WTC11 (cell line): Measurements from ENCODE around the gene MOV10. TPM values are rescaled to one million over a fixed set of nuclear protein-coding genes. Genes with fewer than 3 reads are reported as not detected.

Experiments
- ATAC-seq: fragments of 200-7000 bp; cut with Tn5 transposase; 2 replicates; pipeline ENCODE4 v1.10.0; 2021; ENCODE audit warnings: mild to moderate bottlenecking, moderate library complexity
- CTCF ChIA-PET: fragments of 300-600 bp; sonication (Branson Sonifier 250); formaldehyde crosslinking; loops from one replicate; lab custom pipeline; 2021; ENCODE audit warnings: antibody characterized with exemption; lab: Charles Lee
- POLR2A ChIA-PET: fragments of 350-600 bp; sonication (Branson Sonifier 250); formaldehyde crosslinking; loops from one replicate; lab custom pipeline; 2021; ENCODE audit warnings: antibody characterized with exemption; lab: Charles Lee
- DNase-seq: peaks from one replicate; pipeline ENCODE4 v3.0.0; 2021; ENCODE audit warnings: low spot score
- H3K27ac Mint-ChIP-seq: 2 replicates; pipeline ENCODE4 v1.8.0; 2021; ENCODE audit warnings: mixed read lengths
- H3K27me3 Mint-ChIP-seq: 2 replicates; pipeline ENCODE4 v1.8.0; 2021; ENCODE audit warnings: low read depth, mild to moderate bottlenecking, moderate library complexity, mixed read lengths
- H3K36me3 Mint-ChIP-seq: 2 replicates; pipeline ENCODE4 v1.8.0; 2021; ENCODE audit warnings: mixed read lengths
- H3K4me1 Mint-ChIP-seq: 2 replicates; pipeline ENCODE4 v1.8.0; 2022; ENCODE audit warnings: mixed read lengths
- H3K4me3 Mint-ChIP-seq: 2 replicates; pipeline ENCODE4 v1.8.0; 2021; ENCODE audit warnings: mild to moderate bottlenecking, moderate library complexity, mixed read lengths
- H3K9me3 Mint-ChIP-seq: 2 replicates; pipeline ENCODE4 v1.8.0; 2021; ENCODE audit warnings: mixed read lengths
- CBFB ChIP-seq: sonication (generic); formaldehyde crosslinking; IDR thresholded peaks from 2 replicates; pipeline ENCODE4 v1.8.1; 2022; ENCODE audit warnings: mild to moderate bottlenecking, low read depth, missing genetic modification reagents
- EMX1 ChIP-seq: fragments of 250-450 bp; sonication (Bioruptor Pico); IDR thresholded peaks from 2 replicates; pipeline ENCODE4 v1.8.0; 2021; ENCODE audit warnings: mild to moderate bottlenecking
- FOXK1 ChIP-seq: sonication (generic); formaldehyde crosslinking; IDR thresholded peaks from 2 replicates; pipeline ENCODE4 v1.8.0; 2022; ENCODE audit warnings: mild to moderate bottlenecking, moderate library complexity, missing genetic modification reagents
- FOXP1 ChIP-seq: sonication (generic); formaldehyde crosslinking; IDR thresholded peaks from 2 replicates; pipeline ENCODE4 v1.8.0; 2022; ENCODE audit warnings: missing genetic modification reagents, mild to moderate bottlenecking, moderate library complexity, borderline replicate concordance
- IRF2 ChIP-seq: sonication (generic); formaldehyde crosslinking; IDR thresholded peaks from 2 replicates; pipeline ENCODE4 v1.8.0; 2022; ENCODE audit warnings: low read depth, missing genetic modification reagents, borderline replicate concordance
- NFATC4 ChIP-seq: fragments of 250-450 bp; sonication (Bioruptor Pico); IDR thresholded peaks from 2 replicates; pipeline ENCODE4 v1.9.0; 2021; ENCODE audit warnings: mild to moderate bottlenecking
- NR3C1 ChIP-seq: sonication (generic); formaldehyde crosslinking; conservative IDR thresholded peaks from 2 replicates; pipeline ENCODE4 v1.8.1; 2023; ENCODE audit warnings: low read depth, mild to moderate bottlenecking, missing genetic modification reagents
- SMAD3 ChIP-seq: sonication (generic); formaldehyde crosslinking; IDR thresholded peaks from 2 replicates; pipeline ENCODE4 v1.8.0; 2022; ENCODE audit warnings: missing genetic modification reagents, mild to moderate bottlenecking, borderline replicate concordance
- ZBTB21 ChIP-seq: sonication (generic); formaldehyde crosslinking; IDR thresholded peaks from 2 replicates; pipeline ENCODE4 v1.8.1; 2023; ENCODE audit warnings: mild to moderate bottlenecking, missing genetic modification reagents, borderline replicate concordance
- ZNF138 ChIP-seq: sonication (generic); formaldehyde crosslinking; conservative IDR thresholded peaks from 2 replicates; pipeline ENCODE4 v1.8.1; 2022; ENCODE audit warnings: mild to moderate bottlenecking, moderate library complexity, missing genetic modification reagents
- ZNF263 ChIP-seq: sonication (generic); formaldehyde crosslinking; IDR thresholded peaks from 2 replicates; pipeline ENCODE4 v1.8.1; 2022; ENCODE audit warnings: low read depth, mild to moderate bottlenecking, moderate library complexity, missing genetic modification reagents
- total RNA-seq: library from RNA; stranded (reverse); gene quantifications from 3 replicates; pipeline ENCODE4 v1.2.3, GENCODE V29; 2021
- TF ChIP-seq, protein P1 (sequence below): sonication (generic); formaldehyde crosslinking; IDR thresholded peaks from 2 replicates; pipeline ENCODE4 v1.8.0; 2022; ENCODE audit warnings: mild to moderate bottlenecking, missing genetic modification reagents
- TF ChIP-seq, protein P2 (sequence below): sonication (generic); formaldehyde crosslinking; IDR thresholded peaks from 2 replicates; pipeline ENCODE4 v1.8.0; 2023; ENCODE audit warnings: mild to moderate bottlenecking, missing genetic modification reagents
- TF ChIP-seq, protein P3 (sequence below): sonication (generic); formaldehyde crosslinking; IDR thresholded peaks from 2 replicates; pipeline ENCODE4 v1.8.0; 2022; ENCODE audit warnings: mild to moderate bottlenecking, missing genetic modification reagents
- TF ChIP-seq, protein P4 (sequence below): fragments of 250-450 bp; sonication (Bioruptor Pico); IDR thresholded peaks from 2 replicates; pipeline ENCODE4 v1.9.0; 2021; ENCODE audit warnings: moderate library complexity, mild to moderate bottlenecking, inconsistent platforms, borderline replicate concordance

The MOV10 gene
- total RNA-seq, 1 experiment from 2014 or later, result 80.7 TPM

DNA sequence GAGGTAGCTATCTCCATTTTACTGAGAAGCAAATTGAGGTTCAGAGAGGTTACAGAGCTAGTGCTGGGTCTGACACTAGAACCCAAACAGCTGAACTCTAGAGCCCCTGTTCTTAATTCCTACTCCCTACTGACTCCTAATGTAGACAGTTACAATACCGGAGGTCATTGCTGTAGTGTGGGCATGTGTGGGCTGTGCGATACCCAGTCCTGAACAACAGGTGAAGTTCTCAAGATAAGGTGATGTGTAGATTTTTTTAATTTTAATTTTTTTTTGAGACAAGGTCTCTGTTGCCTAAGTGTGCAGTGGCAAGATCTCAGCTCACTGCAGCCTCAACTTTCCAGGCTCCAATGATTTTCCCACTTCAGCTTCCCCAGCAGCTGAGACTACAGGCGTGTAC lies 34.0 kb downstream of the MOV10 start:
- H3K36me3 Mint-ChIP-seq, result peaks cover 4% of the 10 kb centered on the region
- peaks cover 14% of the 10 kb centered on the region for H3K27me3 Mint-ChIP-seq
- ChIA-PET POLR2A (interaction anchor here (0.6 kb wide), 1 partner anchor 1759 kb away, joined by 3 read pairs; no protein-coding TSS in a partner anchor), CTCF (interaction anchor here (0.9 to 2.8 kb wide), 7 partner anchors 8 to 318 kb away, joined by 3 to 15 read pairs (median 4); partner anchors contain the start of gene MOV10)
- ATAC-seq, result no peak
- no peak for DNase-seq
- H3K4me3 Mint-ChIP-seq, result no peak overlapping the region; the same call in 1 of the 2 replicates
- TF ChIP-seq, protein P1, sequence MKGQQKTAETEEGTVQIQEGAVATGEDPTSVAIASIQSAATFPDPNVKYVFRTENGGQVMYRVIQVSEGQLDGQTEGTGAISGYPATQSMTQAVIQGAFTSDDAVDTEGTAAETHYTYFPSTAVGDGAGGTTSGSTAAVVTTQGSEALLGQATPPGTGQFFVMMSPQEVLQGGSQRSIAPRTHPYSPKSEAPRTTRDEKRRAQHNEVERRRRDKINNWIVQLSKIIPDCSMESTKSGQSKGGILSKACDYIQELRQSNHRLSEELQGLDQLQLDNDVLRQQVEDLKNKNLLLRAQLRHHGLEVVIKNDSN (CRISPR knock-in tag), result no peak
- TF ChIP-seq, protein P2, sequence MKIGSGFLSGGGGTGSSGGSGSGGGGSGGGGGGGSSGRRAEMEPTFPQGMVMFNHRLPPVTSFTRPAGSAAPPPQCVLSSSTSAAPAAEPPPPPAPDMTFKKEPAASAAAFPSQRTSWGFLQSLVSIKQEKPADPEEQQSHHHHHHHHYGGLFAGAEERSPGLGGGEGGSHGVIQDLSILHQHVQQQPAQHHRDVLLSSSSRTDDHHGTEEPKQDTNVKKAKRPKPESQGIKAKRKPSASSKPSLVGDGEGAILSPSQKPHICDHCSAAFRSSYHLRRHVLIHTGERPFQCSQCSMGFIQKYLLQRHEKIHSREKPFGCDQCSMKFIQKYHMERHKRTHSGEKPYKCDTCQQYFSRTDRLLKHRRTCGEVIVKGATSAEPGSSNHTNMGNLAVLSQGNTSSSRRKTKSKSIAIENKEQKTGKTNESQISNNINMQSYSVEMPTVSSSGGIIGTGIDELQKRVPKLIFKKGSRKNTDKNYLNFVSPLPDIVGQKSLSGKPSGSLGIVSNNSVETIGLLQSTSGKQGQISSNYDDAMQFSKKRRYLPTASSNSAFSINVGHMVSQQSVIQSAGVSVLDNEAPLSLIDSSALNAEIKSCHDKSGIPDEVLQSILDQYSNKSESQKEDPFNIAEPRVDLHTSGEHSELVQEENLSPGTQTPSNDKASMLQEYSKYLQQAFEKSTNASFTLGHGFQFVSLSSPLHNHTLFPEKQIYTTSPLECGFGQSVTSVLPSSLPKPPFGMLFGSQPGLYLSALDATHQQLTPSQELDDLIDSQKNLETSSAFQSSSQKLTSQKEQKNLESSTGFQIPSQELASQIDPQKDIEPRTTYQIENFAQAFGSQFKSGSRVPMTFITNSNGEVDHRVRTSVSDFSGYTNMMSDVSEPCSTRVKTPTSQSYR, result no peak
- TF ChIP-seq SMAD3 (CRISPR knock-in tag) (no peak), ZNF138 (no peak), FOXP1 (no peak), ZBTB21 (CRISPR knock-in tag) (no peak), EMX1 (CRISPR knock-in tag) (no peak), ZNF263 (CRISPR knock-in tag) (no peak), IRF2 (CRISPR knock-in tag) (no peak), NR3C1 (CRISPR knock-in tag) (no peak)
- TF ChIP-seq, protein P3, sequence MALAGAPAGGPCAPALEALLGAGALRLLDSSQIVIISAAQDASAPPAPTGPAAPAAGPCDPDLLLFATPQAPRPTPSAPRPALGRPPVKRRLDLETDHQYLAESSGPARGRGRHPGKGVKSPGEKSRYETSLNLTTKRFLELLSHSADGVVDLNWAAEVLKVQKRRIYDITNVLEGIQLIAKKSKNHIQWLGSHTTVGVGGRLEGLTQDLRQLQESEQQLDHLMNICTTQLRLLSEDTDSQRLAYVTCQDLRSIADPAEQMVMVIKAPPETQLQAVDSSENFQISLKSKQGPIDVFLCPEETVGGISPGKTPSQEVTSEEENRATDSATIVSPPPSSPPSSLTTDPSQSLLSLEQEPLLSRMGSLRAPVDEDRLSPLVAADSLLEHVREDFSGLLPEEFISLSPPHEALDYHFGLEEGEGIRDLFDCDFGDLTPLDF (CRISPR knock-in tag), result no peak
- TF ChIP-seq, protein P4, sequence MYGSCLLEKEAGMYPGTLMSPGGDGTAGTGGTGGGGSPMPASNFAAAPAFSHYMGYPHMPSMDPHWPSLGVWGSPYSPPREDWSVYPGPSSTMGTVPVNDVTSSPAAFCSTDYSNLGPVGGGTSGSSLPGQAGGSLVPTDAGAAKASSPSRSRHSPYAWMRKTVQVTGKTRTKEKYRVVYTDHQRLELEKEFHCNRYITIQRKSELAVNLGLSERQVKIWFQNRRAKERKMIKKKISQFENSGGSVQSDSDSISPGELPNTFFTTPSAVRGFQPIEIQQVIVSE, result no peak
- H3K27ac Mint-ChIP-seq, result no peak overlapping the region
- peaks cover 64% of the 10 kb centered on the region for H3K4me1 Mint-ChIP-seq
- H3K9me3 Mint-ChIP-seq, result no peaks in the 10 kb centered on the region

DNA sequence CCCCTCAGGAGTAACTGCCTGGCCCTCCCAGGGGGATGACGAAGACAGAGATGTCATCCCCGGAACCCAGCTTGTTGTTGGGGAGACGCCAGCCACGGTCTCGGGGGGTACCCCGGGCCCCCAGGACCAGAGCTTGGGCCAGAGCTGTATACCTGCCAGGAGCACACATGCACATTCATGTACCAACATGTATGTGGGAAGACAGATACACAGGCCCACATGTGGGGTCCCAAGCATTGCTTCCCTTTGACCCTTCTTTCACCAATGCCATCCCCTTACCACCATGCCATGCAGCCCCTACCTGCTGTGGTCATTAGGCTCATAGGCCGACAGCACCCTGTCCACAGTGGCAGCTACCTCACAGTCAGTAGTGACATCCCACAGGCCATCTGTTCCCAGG lies 35.7 kb downstream of the MOV10 start:
- CTCF ChIA-PET, result interaction anchor here (0.8 to 1.3 kb wide), 2 partner anchors 9 to 36 kb away, joined by 3 read pairs; partner anchors contain the start of gene MOV10
- no peak for DNase-seq
- peaks cover 4% of the 10 kb centered on the region for H3K36me3 Mint-ChIP-seq
- no peak for TF ChIP-seq IRF2 (CRISPR knock-in tag)
- TF ChIP-seq FOXK1, result no peak
- no peak for TF ChIP-seq NFATC4 (CRISPR knock-in tag)
- TF ChIP-seq NR3C1 (CRISPR knock-in tag), result no peak
- H3K9me3 Mint-ChIP-seq, result no peaks in the 10 kb centered on the region
- H3K27ac Mint-ChIP-seq, result no peak overlapping the region
- H3K4me3 Mint-ChIP-seq, result no peak overlapping the region
- POLR2A ChIA-PET, result no interaction called here
- ATAC-seq, result no peak
- peaks cover 19% of the 10 kb centered on the region for H3K27me3 Mint-ChIP-seq
- H3K4me1 Mint-ChIP-seq, result peaks cover 53% of the 10 kb centered on the region

DNA sequence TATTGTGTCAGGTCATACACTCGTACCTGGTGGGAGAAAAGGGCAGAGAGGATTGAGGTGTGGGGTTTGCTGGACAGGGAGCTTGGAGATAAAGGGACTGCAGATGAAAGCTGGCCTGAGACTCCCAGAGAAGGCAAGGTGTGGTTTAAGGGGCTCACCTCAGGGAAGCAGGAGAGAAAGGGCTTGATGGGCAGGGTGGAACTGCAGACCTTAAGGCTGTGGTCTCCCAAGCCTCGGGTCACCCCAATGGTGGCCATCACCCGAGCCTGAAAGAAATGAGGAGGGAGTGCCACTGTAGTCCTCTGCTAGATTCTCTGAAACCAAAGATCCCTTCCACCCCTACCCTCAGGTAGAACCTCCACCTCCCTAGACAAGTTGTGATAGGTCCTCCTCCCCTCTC lies 36.1 kb downstream of the MOV10 start:
- ChIA-PET CTCF (interaction anchor here (0.6 to 1.3 kb wide), 6 partner anchors 9 to 451 kb away, joined by 3 to 6 read pairs (median 3); partner anchors contain the start of gene MOV10), POLR2A (no interaction called here)
- Mint-ChIP-seq H3K4me1 (peaks cover 49% of the 10 kb centered on the region), H3K4me3 (no peak overlapping the region), H3K27ac (no peak overlapping the region), H3K36me3 (peaks cover 4% of the 10 kb centered on the region), H3K9me3 (no peaks in the 10 kb centered on the region), H3K27me3 (peaks cover 21% of the 10 kb centered on the region)
- DNase-seq, result no peak
- ATAC-seq, result no peak
- no peak for TF ChIP-seq CBFB
